Loucy (cell line): Measurements from ENCODE around the gene FCGR3B.
"Not testable (repeated sequence)": the region's sequence is repeated elsewhere in the genome, so short reads cannot be mapped to it uniquely, and the experiment has no call there.

ENCODE experiments used
- H2AFZ ChIP-seq: fragments of 200-600 bp; sonication (generic); 2 replicates; pipeline ENCODE4 v1.6.0; 2016; ENCODE audit warnings: antibody characterized with exemption, mild to moderate bottlenecking, low read length, moderate library complexity
- H3F3A ChIP-seq: fragments of 200-600 bp; 2 replicates; pipeline ENCODE4 v1.6.0; 2016; ENCODE audit warnings: antibody characterized with exemption, low read depth, mild to moderate bottlenecking
- H3K27me3 ChIP-seq: fragments of 200-600 bp; sonication (generic); 2 replicates; pipeline ENCODE4 v1.6.1; 2014; ENCODE audit warnings: low read length, mild to moderate bottlenecking; ENCODE audit not compliant: insufficient read depth, poor library complexity, severe bottlenecking
- H3K36me3 ChIP-seq: fragments of 200-600 bp; sonication (generic); 2 replicates; pipeline ENCODE4 v1.6.1; 2016; ENCODE audit warnings: low read length; ENCODE audit not compliant: insufficient read depth
- H3K4me1 ChIP-seq: fragments of 200-600 bp; sonication (generic); 2 replicates; pipeline ENCODE4 v1.5.1; 2014; ENCODE audit warnings: low read length, mild to moderate bottlenecking; ENCODE audit not compliant: insufficient read depth, poor library complexity, severe bottlenecking
- H3K4me2 ChIP-seq: fragments of 200-600 bp; sonication (generic); 2 replicates; pipeline ENCODE4 v1.6.0; 2014; ENCODE audit warnings: antibody characterized with exemption, low read length, low read depth, mild to moderate bottlenecking; ENCODE audit not compliant: poor library complexity, severe bottlenecking
- H3K4me3 ChIP-seq: fragments of 200-600 bp; sonication (generic); 2 replicates; pipeline ENCODE4 v1.5.1; 2014; ENCODE audit warnings: low read length, mild to moderate bottlenecking, mixed read lengths; ENCODE audit not compliant: poor library complexity, severe bottlenecking
- H3K79me2 ChIP-seq: fragments of 200-600 bp; sonication (generic); 2 replicates; pipeline ENCODE4 v1.6.1; 2014; ENCODE audit warnings: low read length; ENCODE audit not compliant: insufficient read depth
- H3K9ac ChIP-seq: fragments of 200-600 bp; sonication (generic); 2 replicates; pipeline ENCODE4 v1.6.0; 2014; ENCODE audit warnings: mild to moderate bottlenecking, low read depth, low read length, moderate library complexity; ENCODE audit not compliant: poor library complexity, severe bottlenecking
- H3K9me2 ChIP-seq: fragments of 200-600 bp; sonication (generic); replicated peaks from 2 replicates; pipeline ENCODE4 v1.6.1; 2016; ENCODE audit warnings: low read depth, low read length, mixed read lengths
- H3K9me3 ChIP-seq: fragments of 200-600 bp; sonication (generic); 2 replicates; pipeline ENCODE4 v1.6.1; 2014; ENCODE audit warnings: mild to moderate bottlenecking, antibody characterized with exemption, low read length, low read depth; ENCODE audit not compliant: insufficient read depth
- H4K20me1 ChIP-seq: fragments of 200-600 bp; sonication (generic); 2 replicates; pipeline ENCODE4 v1.6.0; 2014; ENCODE audit warnings: antibody characterized with exemption, low read length, mild to moderate bottlenecking; ENCODE audit not compliant: insufficient read depth, poor library complexity, severe bottlenecking

Gene FCGR3B

DNA sequence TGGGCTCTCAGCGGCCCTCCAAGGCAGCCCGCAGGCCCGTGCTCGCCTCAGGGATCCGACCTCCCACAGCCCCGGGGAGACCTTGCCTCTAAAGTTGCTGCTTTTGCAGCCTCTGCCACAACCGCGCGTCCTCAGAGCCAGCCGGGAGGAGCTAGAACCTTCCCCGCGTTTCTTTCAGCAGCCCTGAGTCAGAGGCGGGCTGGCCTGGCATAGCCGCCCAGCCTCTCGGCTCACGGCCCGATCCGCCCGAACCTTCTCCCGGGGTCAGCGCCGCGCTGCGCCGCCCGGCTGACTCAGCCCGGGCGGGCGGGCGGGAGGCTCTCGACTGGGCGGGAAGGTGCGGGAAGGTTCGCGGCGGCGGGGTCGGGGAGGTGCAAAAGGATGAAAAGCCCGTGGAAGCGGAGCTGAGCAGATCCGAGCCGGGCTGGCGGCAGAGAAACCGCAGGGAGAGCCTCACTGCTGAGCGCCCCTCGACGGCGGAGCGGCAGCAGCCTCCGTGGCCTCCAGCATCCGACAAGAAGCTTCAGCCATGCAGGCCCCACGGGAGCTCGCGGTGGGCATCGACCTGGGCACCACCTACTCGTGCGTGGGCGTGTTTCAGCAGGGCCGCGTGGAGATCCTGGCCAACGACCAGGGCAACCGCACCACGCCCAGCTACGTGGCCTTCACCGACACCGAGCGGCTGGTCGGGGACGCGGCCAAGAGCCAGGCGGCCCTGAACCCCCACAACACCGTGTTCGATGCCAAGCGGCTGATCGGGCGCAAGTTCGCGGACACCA, 25.0 kb downstream of the FCGR3B start:
- not testable (repeated sequence) for H2AFZ ChIP-seq, H3F3A ChIP-seq, H3K9ac ChIP-seq, H3K27me3 ChIP-seq, H3K4me3 ChIP-seq, H3K79me2 ChIP-seq, H4K20me1 ChIP-seq, H3K9me2 ChIP-seq, H3K9me3 ChIP-seq, H3K4me2 ChIP-seq, H3K36me3 ChIP-seq, H3K4me1 ChIP-seq

DNA sequence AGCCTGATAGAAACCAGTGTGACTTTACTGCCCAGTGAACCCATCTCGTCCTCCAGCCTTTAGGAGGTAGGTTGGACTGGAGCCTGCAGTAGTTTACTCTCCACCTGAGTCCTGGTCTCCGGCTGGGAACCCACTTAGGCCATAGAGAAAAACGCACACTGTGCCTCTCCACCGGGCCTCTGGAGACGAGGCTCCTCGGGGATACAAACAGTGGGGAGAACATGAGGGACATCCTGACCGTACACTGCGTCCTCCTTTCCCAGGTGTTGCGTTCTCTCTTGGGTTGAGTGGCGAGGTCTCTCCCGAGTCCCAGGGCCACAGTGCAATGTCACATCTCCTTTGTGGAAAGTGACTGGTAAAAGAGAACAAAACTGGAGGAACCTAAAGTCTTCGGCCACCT, 26.0 kb downstream of the FCGR3B start:
- not testable (repeated sequence) for H3K79me2 ChIP-seq, H3K4me3 ChIP-seq, H3K9ac ChIP-seq, H3K4me2 ChIP-seq, H3F3A ChIP-seq, H3K36me3 ChIP-seq, H3K9me2 ChIP-seq, H2AFZ ChIP-seq, H4K20me1 ChIP-seq, H3K9me3 ChIP-seq, H3K27me3 ChIP-seq, H3K4me1 ChIP-seq

DNA sequence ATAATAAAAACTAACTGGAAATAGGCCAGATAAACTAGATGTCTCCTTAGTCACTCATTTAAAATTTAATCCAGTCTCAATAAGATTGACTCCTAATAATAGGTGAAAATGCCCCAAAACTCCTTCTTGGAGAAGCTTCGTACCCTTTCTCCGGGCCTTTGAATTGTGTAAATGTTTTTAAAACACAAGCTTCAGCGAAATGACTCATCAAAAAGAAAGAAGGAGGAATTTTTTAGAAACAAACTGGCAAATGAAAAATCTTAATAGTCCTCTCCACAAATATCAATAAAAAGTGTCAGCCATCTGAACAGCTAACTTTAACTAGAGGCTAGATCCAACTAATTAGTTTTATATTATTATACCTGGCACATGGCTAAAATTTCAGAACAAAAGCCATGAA, 33.9 kb downstream of the FCGR3B start:
- H3K27me3 ChIP-seq, H2AFZ ChIP-seq, H3K9ac ChIP-seq: not testable (repeated sequence)

DNA sequence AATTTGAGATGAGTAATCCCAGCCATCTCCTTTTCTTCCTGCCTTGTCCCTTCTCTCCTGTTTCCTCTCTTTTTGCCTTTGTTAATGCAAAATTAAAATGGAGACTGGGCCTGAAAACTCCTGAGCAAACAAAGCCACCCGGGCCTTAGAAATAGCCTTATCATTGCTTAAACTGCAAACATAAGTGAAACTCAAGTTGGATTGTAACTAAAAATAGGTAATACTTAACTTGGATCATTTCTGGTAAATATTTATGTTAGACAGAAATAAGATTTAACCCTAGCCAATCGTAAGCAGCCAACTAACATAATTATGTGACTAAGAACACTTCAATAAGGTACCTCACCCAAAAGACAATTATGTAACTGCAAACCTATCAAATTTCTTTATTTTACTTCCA, 35.4 kb downstream of the FCGR3B start:
- not testable (repeated sequence) for H3K9me2 ChIP-seq, H2AFZ ChIP-seq, H3K36me3 ChIP-seq, H3K4me1 ChIP-seq, H3K4me2 ChIP-seq, H3F3A ChIP-seq, H3K27me3 ChIP-seq, H3K4me3 ChIP-seq, H3K9me3 ChIP-seq, H4K20me1 ChIP-seq, H3K79me2 ChIP-seq, H3K9ac ChIP-seq

More for the DNA sequence above, 33.9 kb downstream of the FCGR3B start:
- not testable (repeated sequence) for H3K4me3 ChIP-seq, H3K36me3 ChIP-seq, H3K9me3 ChIP-seq, H4K20me1 ChIP-seq, H3K9me2 ChIP-seq, H3F3A ChIP-seq, H3K4me1 ChIP-seq, H3K79me2 ChIP-seq, H3K4me2 ChIP-seq

DNA sequence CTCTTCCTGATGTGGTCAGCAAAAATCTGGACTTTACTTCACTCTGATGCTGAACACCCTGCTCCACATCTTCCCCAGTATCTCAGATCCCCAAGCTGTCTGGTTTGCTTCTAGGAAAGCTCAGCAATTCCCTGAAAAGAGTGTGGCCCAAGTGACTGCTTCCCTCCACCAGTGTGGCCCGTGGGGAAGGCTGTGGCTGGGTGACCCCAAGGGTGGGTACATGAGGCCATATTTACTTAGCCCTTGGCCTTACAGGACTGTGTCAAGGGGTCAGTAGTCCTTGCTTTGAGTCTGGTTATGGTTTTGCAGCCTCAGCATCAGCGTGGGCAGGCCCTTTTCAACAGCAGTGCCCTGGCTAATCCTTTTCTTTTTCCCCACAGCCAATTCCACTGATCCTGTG, 35.8 kb downstream of the FCGR3B start:
- not testable (repeated sequence) for H3F3A ChIP-seq, H3K9ac ChIP-seq, H2AFZ ChIP-seq, H3K27me3 ChIP-seq, H3K4me2 ChIP-seq, H4K20me1 ChIP-seq, H3K4me3 ChIP-seq, H3K9me3 ChIP-seq, H3K79me2 ChIP-seq, H3K36me3 ChIP-seq, H3K4me1 ChIP-seq, H3K9me2 ChIP-seq

DNA sequence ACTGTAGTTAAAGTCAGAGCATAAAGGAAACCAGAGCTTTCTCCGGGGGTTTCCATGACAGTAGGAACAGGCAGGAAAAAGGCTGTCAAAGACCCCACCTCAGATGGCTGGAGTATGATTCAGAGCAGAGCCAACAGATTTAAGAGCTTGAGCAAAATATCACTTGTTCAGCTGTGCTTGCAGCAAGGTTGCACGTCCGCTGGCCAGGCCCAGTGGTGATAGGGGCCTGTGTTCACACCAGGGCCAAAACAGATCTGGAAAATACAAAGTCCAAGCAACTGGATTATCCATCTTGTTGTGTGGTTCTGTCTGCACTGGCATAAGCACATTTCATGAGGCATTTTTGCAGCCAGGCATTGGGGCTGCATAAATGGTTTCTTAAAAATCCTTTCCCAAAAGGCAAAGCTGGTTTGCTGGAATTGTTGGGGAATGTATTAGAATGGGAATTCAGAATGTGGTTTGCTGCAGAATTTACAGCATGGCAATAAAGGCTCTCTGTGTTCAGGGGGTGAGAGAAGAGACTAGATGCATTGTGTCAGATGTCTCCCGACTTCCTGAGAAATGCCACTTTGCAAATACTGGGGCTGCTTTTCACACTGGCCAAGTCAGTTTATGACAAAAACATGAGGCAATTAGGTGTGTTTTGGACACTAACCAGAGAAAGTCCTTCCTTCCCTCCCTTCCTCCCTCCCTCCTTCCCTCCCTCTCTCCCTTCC, 36.5 kb downstream of the FCGR3B start:
- H3K9ac ChIP-seq, H3K4me1 ChIP-seq, H3F3A ChIP-seq, H4K20me1 ChIP-seq, H3K27me3 ChIP-seq, H3K4me2 ChIP-seq, H3K79me2 ChIP-seq, H3K9me3 ChIP-seq, H3K9me2 ChIP-seq, H3K36me3 ChIP-seq, H3K4me3 ChIP-seq, H2AFZ ChIP-seq: not testable (repeated sequence)

DNA sequence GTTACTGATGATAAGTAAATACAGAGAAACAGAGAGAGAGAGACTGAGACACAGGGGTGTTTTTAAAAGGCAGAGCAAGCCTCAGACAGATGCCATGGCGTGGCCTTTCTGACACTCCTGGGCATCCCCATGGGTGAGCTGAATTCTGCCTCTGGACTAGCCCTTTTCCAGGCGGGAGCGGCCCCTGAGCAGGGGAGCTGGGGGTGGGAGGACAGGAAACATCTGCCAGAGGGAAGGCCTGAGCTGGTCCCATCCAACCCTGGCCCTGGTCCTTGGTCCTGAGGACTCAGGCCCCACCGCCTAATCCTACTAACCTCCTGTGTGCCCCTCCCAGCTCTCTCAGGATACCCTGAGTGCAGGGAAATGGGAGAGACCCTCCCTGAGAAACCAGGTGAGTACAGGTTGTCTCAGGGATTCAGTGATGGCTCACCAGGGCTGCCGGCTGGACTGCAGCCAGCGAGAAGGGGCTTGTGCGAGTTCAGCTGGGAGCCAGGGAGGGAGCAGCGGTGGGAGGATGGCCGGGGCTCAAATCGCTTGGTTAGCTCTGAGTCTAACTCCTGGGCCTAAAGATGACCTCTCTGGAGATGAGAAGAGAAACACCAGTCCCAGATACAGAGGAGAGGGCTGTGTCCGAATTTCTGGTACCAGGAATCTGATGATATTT, 37.8 kb downstream of the FCGR3B start:
- not testable (repeated sequence) for H3K4me2 ChIP-seq, H3K4me3 ChIP-seq, H3K9ac ChIP-seq, H3K9me2 ChIP-seq, H3K4me1 ChIP-seq, H3K27me3 ChIP-seq, H2AFZ ChIP-seq, H3K36me3 ChIP-seq, H4K20me1 ChIP-seq, H3K9me3 ChIP-seq, H3K79me2 ChIP-seq, H3F3A ChIP-seq
